CD4-positive, alpha-beta T cell (primary cell): ENCODE data around the gene DUXA. TPM values are rescaled to one million over a fixed set of nuclear protein-coding genes. Genes with fewer than 3 reads are reported as not detected.
"Not testable (repeated sequence)": the region's sequence is repeated elsewhere in the genome, so short reads cannot be mapped to it uniquely, and the experiment has no call there.

Experiments used
- ATAC-seq: fragments of 200-7000 bp; cut with Tn5 transposase; one replicate; pipeline ENCODE4 v1.10.0; 2022; ENCODE audit warnings: mild to moderate bottlenecking; ENCODE audit not compliant: poor library complexity
- CTCF ChIA-PET: fragments of 350-600 bp; sonication (Branson Sonifier 250); formaldehyde crosslinking; loops from one replicate; lab custom pipeline; 2021; ENCODE audit warnings: antibody characterized with exemption, inconsistent platforms; lab: Charles Lee
- POLR2A ChIA-PET: fragments of 350-600 bp; sonication (Branson Sonifier 250); formaldehyde crosslinking; loops from one replicate; lab custom pipeline; 2021; ENCODE audit warnings: antibody characterized with exemption, inconsistent platforms; lab: Charles Lee
- DNase-seq, 14 experiments: peaks; one replicate each; pipeline ENCODE4 v3.0.0-alpha.2; 2013 to 2020; ENCODE audit warnings: mixed read lengths in 2 of 14
- H3K27ac ChIP-seq, 2 donors: one replicate each; pipeline versions ENCODE4 v1.5.1 to v1.7.0; 2013; ENCODE audit warnings: low read length in 2 of 2, low read depth in 1 of 2, mild to moderate bottlenecking in 1 of 2
- H3K27me3 ChIP-seq, 2 experiments: 1 replicate in 1 of 2; 2 replicates in 1 of 2; pipeline versions ENCODE4 v1.6.1 to v1.7.0; 2013; ENCODE audit warnings: low read length in 2 of 2, control low read depth in 1 of 2, mild to moderate bottlenecking in 1 of 2, moderate library complexity in 1 of 2; ENCODE audit not compliant: insufficient read depth in 2 of 2, control insufficient read depth in 1 of 2
- H3K36me3 ChIP-seq: one replicate; pipeline ENCODE4 v1.6.1; 2013; ENCODE audit warnings: low read length, control low read depth; ENCODE audit not compliant: insufficient read depth
- H3K4me1 ChIP-seq: one replicate; pipeline ENCODE4 v1.6.1; 2013; ENCODE audit warnings: low read length, control low read depth; ENCODE audit not compliant: insufficient read depth
- H3K4me3 ChIP-seq: one replicate; pipeline ENCODE4 v1.5.1; 2013; ENCODE audit warnings: mild to moderate bottlenecking, low read length, moderate library complexity
- H3K9me3 ChIP-seq, 2 experiments: 1 replicate in 1 of 2; 2 replicates in 1 of 2; pipeline versions ENCODE4 v1.6.1 to v1.7.0; 2013; ENCODE audit warnings: low read length in 2 of 2, mild to moderate bottlenecking in 2 of 2, control low read depth in 1 of 2, moderate library complexity in 1 of 2; ENCODE audit not compliant: control insufficient read depth in 1 of 2, insufficient read depth in 1 of 2
- H3K27ac Mint-ChIP-seq: one replicate; pipeline ENCODE4 v1.8.0; 2020; ENCODE audit warnings: mixed read lengths
- H3K27me3 Mint-ChIP-seq: one replicate; pipeline ENCODE4 v1.8.0; 2021; ENCODE audit warnings: mixed read lengths
- H3K36me3 Mint-ChIP-seq: one replicate; pipeline ENCODE4 v1.8.0; 2021; ENCODE audit warnings: low read depth, mixed read lengths
- H3K4me1 Mint-ChIP-seq: one replicate; pipeline ENCODE4 v1.8.0; 2021; ENCODE audit warnings: low read depth, mixed read lengths
- H3K4me3 Mint-ChIP-seq: one replicate; pipeline ENCODE4 v1.8.0; 2020; ENCODE audit warnings: mild to moderate bottlenecking, mixed read lengths
- H3K9me3 Mint-ChIP-seq: one replicate; pipeline ENCODE4 v1.8.0; 2020; ENCODE audit warnings: mixed read lengths
- intact Hi-C, 2 experiments: fragments of 100-400 bp; cut with DNase I in 1 of 2; cut with micrococcal nuclease in 1 of 2; formaldehyde crosslinking; loops; one replicate each; pipeline versions ENCODE4 v1.15.1 to v1.9.0; 2023 to 2025; cut with DNase I, micrococcal nuclease
- total RNA-seq, 174 experiments: library from RNA in 2 of 174; stranded (reverse) in 2 of 174; gene quantifications; one replicate each; pipeline ENCODE4 v1.2.3 and lab custom pipeline; 2021 to 2026
- TF ChIP-seq, protein P1 (sequence below): fragments of 200-600 bp; IDR thresholded peaks from one replicate; pipeline ENCODE4 v1.8.0; 2022; ENCODE audit warnings: antibody characterized with exemption, mild to moderate bottlenecking

DUXA gene
- total RNA-seq, 2 experiments from 2014 or later: not detected

DNA sequence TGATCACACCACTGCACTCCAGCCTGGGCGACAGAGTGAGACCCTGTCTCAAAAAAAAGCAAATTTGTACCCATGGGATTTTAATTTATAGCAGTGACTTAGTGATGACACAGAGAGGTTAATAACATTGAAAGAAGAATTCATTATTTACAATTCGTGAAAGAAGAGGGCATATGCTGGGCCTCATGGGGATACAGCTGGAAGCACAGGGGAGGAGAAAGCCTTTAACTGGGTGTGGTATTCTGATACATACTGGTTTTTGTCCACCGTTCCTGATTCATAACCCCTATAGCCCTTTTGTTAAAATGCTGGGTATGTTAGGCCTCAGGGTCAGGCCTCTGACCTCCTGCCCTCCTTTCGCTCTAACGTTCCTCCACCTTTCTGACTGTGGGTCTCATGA, 34.9 kb upstream of the DUXA start:
- H3K9me3 Mint-ChIP-seq: peaks cover 2% of the 10 kb centered on the region
- TF ChIP-seq, protein P1, sequence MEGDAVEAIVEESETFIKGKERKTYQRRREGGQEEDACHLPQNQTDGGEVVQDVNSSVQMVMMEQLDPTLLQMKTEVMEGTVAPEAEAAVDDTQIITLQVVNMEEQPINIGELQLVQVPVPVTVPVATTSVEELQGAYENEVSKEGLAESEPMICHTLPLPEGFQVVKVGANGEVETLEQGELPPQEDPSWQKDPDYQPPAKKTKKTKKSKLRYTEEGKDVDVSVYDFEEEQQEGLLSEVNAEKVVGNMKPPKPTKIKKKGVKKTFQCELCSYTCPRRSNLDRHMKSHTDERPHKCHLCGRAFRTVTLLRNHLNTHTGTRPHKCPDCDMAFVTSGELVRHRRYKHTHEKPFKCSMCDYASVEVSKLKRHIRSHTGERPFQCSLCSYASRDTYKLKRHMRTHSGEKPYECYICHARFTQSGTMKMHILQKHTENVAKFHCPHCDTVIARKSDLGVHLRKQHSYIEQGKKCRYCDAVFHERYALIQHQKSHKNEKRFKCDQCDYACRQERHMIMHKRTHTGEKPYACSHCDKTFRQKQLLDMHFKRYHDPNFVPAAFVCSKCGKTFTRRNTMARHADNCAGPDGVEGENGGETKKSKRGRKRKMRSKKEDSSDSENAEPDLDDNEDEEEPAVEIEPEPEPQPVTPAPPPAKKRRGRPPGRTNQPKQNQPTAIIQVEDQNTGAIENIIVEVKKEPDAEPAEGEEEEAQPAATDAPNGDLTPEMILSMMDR: no peak
- no peak overlapping the region for H3K27ac Mint-ChIP-seq
- H3K4me1 Mint-ChIP-seq: peaks cover 22% of the 10 kb centered on the region
- Histone ChIP-seq H3K27me3 (no peaks in the 10 kb centered on the region), H3K4me1 (peaks cover 12% of the 10 kb centered on the region), H3K4me3 (no peak overlapping the region), H3K36me3 (peaks cover 47% of the 10 kb centered on the region), H3K9me3 (peaks cover 17 to 32% of the 10 kb centered on the region in 2 experiments), H3K27ac (no peak overlapping the region)
- H3K27me3 Mint-ChIP-seq: no peaks in the 10 kb centered on the region
- H3K36me3 Mint-ChIP-seq: peaks cover 98% of the 10 kb centered on the region
- H3K4me3 Mint-ChIP-seq: no peak overlapping the region
- ChIA-PET POLR2A (interaction anchor here (1.1 kb wide), 1 partner anchor 38 kb away, joined by 3 read pairs; the partner anchor contains the start of gene ZNF805), CTCF (interaction anchor here (0.6 kb wide), 1 partner anchor 115 kb away, joined by 3 read pairs; no protein-coding TSS in a partner anchor)
- intact Hi-C loops: no loop called here
- ATAC-seq (no peak), DNase-seq (no peak)

DNA sequence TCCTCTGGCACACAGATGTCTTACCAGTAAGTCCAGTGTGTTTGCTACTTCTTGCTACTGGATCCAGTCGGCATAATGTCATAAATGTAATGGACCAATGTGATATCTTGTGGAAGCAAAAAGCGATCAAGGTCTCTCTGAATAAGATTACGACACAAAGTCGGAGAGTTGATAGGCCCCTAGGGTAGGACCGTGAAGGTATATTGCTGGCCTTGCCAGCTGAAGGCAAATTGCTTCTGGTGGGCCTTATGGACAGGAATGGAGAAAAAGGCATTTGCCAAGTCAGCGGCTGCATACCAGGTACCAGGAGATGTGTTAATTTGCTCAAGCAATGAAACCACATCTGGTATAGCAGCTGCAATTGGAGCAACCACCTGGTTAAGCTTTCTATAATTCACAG, 30.6 kb upstream of the DUXA start:
- Histone ChIP-seq H3K9me3 (peaks cover 1 to 28% of the 10 kb centered on the region in 2 experiments), H3K36me3 (peaks cover 71% of the 10 kb centered on the region), H3K4me1 (peaks cover 20% of the 10 kb centered on the region)
- H3K36me3 Mint-ChIP-seq: peaks cover 98% of the 10 kb centered on the region
- H3K27me3 ChIP-seq, CTCF ChIA-PET, H3K27me3 Mint-ChIP-seq, H3K27ac ChIP-seq, ATAC-seq, H3K4me3 ChIP-seq, DNase-seq, POLR2A ChIA-PET, H3K27ac Mint-ChIP-seq, intact Hi-C loops, H3K4me3 Mint-ChIP-seq: not testable (repeated sequence)
- H3K9me3 Mint-ChIP-seq: peaks cover 12% of the 10 kb centered on the region
- peaks cover 37% of the 10 kb centered on the region for H3K4me1 Mint-ChIP-seq

DNA sequence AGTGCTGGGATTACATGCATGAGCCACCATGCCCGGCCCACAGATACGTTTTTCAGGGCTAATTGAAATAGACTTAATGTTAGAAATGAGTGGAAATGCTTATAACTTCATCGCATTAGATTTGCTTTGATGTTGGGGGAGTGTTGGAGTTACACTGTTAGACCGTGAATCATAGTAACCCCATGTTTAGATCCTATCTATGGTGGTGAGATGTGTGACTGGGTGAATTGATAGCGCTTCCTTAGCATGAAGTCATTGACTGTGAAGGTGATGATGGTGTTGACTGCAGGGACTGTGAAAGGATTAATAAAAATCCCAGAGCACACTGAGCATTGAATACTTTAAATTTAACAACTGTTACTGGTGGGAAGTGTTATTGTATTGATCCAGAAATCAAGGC, 25.7 kb upstream of the DUXA start:
- Histone ChIP-seq H3K36me3 (peaks cover 46% of the 10 kb centered on the region), H3K4me3 (no peak overlapping the region), H3K27ac (no peak overlapping the region), H3K27me3 (no peaks in the 10 kb centered on the region), H3K4me1 (peaks cover 27% of the 10 kb centered on the region), H3K9me3 (peaks cover 9 to 35% of the 10 kb centered on the region in 2 experiments)
- Mint-ChIP-seq H3K4me1 (peaks cover 44% of the 10 kb centered on the region), H3K9me3 (peaks cover 26% of the 10 kb centered on the region), H3K4me3 (peak overlapping the region; percentile 97), H3K27ac (peak overlapping the region; percentile 98), H3K36me3 (peaks cover 86% of the 10 kb centered on the region), H3K27me3 (peaks cover 4% of the 10 kb centered on the region)
- TF ChIP-seq, protein P1: no peak
- DNase-seq: no peak
- no peak for ATAC-seq
- CTCF ChIA-PET: no interaction called here
- intact Hi-C loops: no loop called here
- POLR2A ChIA-PET: no interaction called here

DNA sequence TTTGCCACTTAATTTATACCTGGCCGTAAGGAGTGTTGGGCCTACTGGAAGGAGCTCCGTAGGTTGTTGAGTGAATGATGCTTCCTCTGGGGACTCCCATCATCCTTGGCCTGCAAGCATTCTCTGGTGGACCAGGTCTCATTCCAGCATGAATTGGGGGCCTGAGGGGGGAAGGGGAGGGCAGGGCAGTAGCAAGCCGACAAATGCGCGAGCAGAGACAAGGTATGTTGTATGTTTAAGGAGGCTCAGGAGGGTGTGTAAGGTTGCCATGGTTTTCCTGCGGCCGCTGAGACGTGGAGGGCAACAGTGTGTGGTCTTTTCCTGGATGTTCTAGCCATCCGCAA, 24.8 kb upstream of the DUXA start:
- H3K4me1 ChIP-seq: peaks cover 27% of the 10 kb centered on the region
- peaks cover 17 to 35% of the 10 kb centered on the region in 2 experiments for H3K9me3 ChIP-seq
- H3K27ac Mint-ChIP-seq: peak overlapping the region; percentile 98
- CTCF ChIA-PET: no interaction called here
- intact Hi-C loops: no loop called here
- peaks cover 44% of the 10 kb centered on the region for H3K4me1 Mint-ChIP-seq
- peak; percentile 7 for ATAC-seq
- peak overlapping the region; percentile 97 for H3K4me3 Mint-ChIP-seq
- peak overlapping the region; percentile 37 to 70 for H3K27ac ChIP-seq
- peaks cover 26% of the 10 kb centered on the region for H3K9me3 Mint-ChIP-seq
- POLR2A ChIA-PET: interaction anchor here (1.1 to 1.9 kb wide), 4 partner anchors 21 to 159 kb away, joined by 3 to 6 read pairs (median 5); partner anchors contain the start of genes ZNF304 and ZNF805
- peaks cover 76% of the 10 kb centered on the region for H3K36me3 Mint-ChIP-seq
- no peaks in the 10 kb centered on the region for H3K27me3 ChIP-seq
- peaks cover 41% of the 10 kb centered on the region for H3K36me3 ChIP-seq
- TF ChIP-seq, protein P1: no peak
- DNase-seq: no peak
- peak overlapping the region; percentile 91 for H3K4me3 ChIP-seq
- peaks cover 10% of the 10 kb centered on the region for H3K27me3 Mint-ChIP-seq
